GM12874 (cell line): ENCODE data around the gene POLH.

Experiments used
- CTCF ChIP-seq: IDR thresholded peaks from 2 replicates; pipeline ENCODE4 v1.5.1; 2011; ENCODE audit warnings: low read depth, mild to moderate bottlenecking, control low read depth, low read length, moderate library complexity; ENCODE audit not compliant: insufficient read depth

Gene POLH

GRCh38 chr6:43588194-43588593 is 12.2 kb downstream of the POLH start:
- no peak for TF ChIP-seq CTCF

DNA sequence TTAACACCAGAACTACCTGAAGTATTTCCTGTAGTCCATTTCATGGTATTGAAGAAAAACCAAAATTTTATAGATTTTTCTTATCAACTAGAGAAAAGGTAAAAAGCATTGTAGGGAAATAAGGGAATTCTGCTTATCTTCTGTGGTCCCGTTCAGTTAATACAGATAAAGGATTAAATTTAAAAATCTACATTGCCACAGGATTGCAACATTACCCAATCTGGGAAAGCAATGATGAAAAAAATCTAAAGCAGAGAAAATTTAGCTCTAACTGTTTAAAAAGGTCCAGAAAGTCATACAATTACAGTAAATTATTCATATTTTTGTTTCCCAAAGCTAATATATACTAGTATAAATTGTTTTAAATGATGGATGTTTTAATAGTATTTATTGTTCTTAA is 18.0 kb downstream of the POLH start:
- no peak for TF ChIP-seq CTCF

- TF ChIP-seq CTCF = no peak
These were observed 24.6 kb downstream of the POLH start for GRCh38 chr6:43600595-43600994.

- TF ChIP-seq CTCF = no peak
These were observed 28.2 kb downstream of the POLH start for GRCh38 chr6:43604174-43604573.

GRCh38 chr6:43606019-43606418 is 30.0 kb downstream of the POLH start:
- no peak for TF ChIP-seq CTCF

DNA sequence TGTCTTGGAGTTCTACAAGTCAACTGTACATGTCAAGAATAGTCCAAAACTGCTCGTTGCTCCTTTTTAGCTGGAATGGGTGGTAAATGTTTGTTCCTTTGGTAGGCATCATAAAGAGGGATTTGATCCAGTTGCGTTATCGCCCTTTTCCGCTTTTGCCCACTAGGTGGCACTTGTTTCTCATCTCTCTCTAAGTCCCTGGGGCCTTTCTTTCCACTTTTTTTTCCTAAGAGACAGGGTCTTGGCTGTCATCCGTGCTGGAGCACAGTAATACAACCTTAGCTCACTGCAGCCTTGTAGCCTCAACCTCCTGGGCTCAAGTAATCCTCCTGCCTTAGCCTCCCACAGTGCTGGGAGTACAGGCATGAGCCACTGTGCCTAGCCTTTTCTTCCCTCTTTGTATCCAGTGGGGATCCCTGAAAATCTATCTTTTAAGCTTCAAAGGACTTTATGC is 32.4 kb downstream of the POLH start:
- TF ChIP-seq CTCF = peak; percentile 81

DNA sequence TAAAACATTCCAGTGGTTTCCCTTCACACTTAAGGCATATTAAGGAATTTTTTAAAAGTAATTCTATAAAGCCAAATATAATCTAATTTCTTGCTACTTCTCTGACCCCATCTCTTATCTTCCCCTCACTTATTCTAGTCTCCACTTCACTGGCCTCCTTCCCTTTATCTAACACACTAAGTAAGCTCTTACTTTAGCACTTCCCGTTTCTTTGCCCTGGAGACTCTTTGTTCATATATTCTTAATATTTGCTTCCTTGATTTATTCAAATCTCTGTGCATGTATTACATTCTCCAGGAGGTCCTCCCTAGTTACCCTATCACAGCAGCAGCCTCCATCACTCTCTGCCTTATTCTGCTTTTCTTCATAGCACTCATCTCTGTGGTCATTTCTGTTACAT is 32.8 kb downstream of the POLH start:
- TF ChIP-seq CTCF = no peak

DNA sequence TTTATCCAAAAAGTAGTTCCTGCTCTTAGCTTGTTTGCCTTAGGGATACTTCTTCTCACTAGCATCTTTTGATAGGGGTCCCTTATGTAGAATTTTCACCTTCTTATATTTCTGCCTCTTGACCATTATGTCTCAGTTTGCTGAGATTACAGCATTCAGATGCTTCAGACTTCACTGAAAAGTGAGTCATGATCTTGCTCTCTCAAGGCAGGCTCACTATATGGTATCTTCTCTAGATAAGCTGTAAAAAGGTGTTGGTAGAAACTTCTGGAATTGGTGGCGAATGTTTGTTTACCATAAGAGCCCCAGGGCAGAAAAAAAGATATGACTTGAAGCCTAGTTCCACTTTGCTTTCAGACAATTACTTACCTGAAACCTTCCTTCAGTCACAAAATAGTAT is 33.4 kb downstream of the POLH start:
- TF ChIP-seq CTCF = no peak
